Hepatocyte (in vitro differentiated cells): ENCODE measurements around the gene PDLIM7. TPM values are rescaled to one million over a fixed set of nuclear protein-coding genes. Genes with fewer than 3 reads are reported as not detected.

Experiments used
- DNase-seq: peaks from one replicate; pipeline ENCODE4 v3.0.0-alpha.2; 2016; ENCODE audit warnings: low spot score
- H2AFZ ChIP-seq: fragments of 200-600 bp; sonication (generic); 2 replicates; pipeline ENCODE4 v1.6.0; 2016; ENCODE audit warnings: antibody characterized with exemption, mild to moderate bottlenecking
- H3K27ac ChIP-seq: fragments of 200-600 bp; sonication (generic); 2 replicates; pipeline ENCODE4 v1.5.1; 2016; ENCODE audit warnings: mild to moderate bottlenecking
- H3K27me3 ChIP-seq: fragments of 200-600 bp; sonication (generic); 2 replicates; pipeline ENCODE4 v1.6.1; 2016
- H3K36me3 ChIP-seq: fragments of 200-600 bp; sonication (generic); replicated peaks from 2 replicates; pipeline ENCODE4 v1.5.1; 2016; ENCODE audit warnings: low read depth; ENCODE audit not compliant: insufficient read depth
- H3K4me1 ChIP-seq: fragments of 200-600 bp; sonication (generic); 2 replicates; pipeline ENCODE4 v1.5.1; 2016; ENCODE audit warnings: mild to moderate bottlenecking, moderate library complexity; ENCODE audit not compliant: insufficient read depth
- H3K4me2 ChIP-seq: fragments of 200-600 bp; sonication (generic); 2 replicates; pipeline ENCODE4 v1.6.0; 2016
- H3K4me3 ChIP-seq: fragments of 200-600 bp; sonication (generic); 2 replicates; pipeline ENCODE4 v1.5.1; 2016; ENCODE audit warnings: mild to moderate bottlenecking
- H3K79me2 ChIP-seq: fragments of 200-600 bp; sonication (generic); 2 replicates; pipeline ENCODE4 v1.6.0; 2017; ENCODE audit warnings: mild to moderate bottlenecking
- H3K9me2 ChIP-seq: fragments of 200-600 bp; sonication (generic); replicated peaks from 2 replicates; pipeline ENCODE4 v1.6.0; 2017; ENCODE audit warnings: mild to moderate bottlenecking; ENCODE audit not compliant: insufficient read depth
- H3K9me3 ChIP-seq: fragments of 200-600 bp; sonication (generic); 2 replicates; pipeline ENCODE4 v1.5.1; 2016; ENCODE audit warnings: low read depth, mild to moderate bottlenecking
- H4K20me1 ChIP-seq: fragments of 200-600 bp; sonication (generic); 2 replicates; pipeline ENCODE4 v1.6.0; 2016; ENCODE audit warnings: mild to moderate bottlenecking; ENCODE audit not compliant: insufficient read depth, poor library complexity, severe bottlenecking
- CTCF ChIP-seq: fragments of 200-600 bp; sonication (generic); IDR thresholded peaks from 2 replicates; pipeline ENCODE4 v1.5.1; 2016; ENCODE audit warnings: antibody characterized with exemption, mild to moderate bottlenecking; ENCODE audit not compliant: poor library complexity
- EZH2 ChIP-seq: fragments of 200-600 bp; sonication (generic); IDR thresholded peaks from 2 replicates; pipeline ENCODE4 v1.6.1; 2016; ENCODE audit warnings: antibody characterized with exemption, mild to moderate bottlenecking, borderline replicate concordance
- EZH2phosphoT487 ChIP-seq: fragments of 200-600 bp; sonication (generic); IDR thresholded peaks from one replicate; pipeline ENCODE4 v1.6.1; 2018; ENCODE audit warnings: antibody characterized with exemption, mild to moderate bottlenecking, low read depth, moderate library complexity; ENCODE audit not compliant: unreplicated experiment, severe bottlenecking
- WGBS: methylation state at CpG from one replicate; pipeline ENCODE4 v1.1.6; 2016; ENCODE audit warnings: low lambda C conversion rate; ENCODE audit errors: missing lambda C conversion rate; 5-methylcytosine and 5-hydroxymethylcytosine counted together
- polyA plus RNA-seq: library from polyadenylated mRNA; unstranded; fragments of >200 nt; fragmentation: Nextera tagmentation; extraction: Ambion mirVana; gene quantifications from 2 replicates; pipeline ENCODE4 v1.2.1, GENCODE V29; 2016
- total RNA-seq: library from RNA; depleted of rRNA; stranded (reverse); fragments of >200 nt; gene quantifications from 2 replicates; pipeline ENCODE4 v1.2.3, GENCODE V29; 2014

The PDLIM7 gene
- total and polyA plus RNA-seq, 2 experiments from 2014 or later: 57.1 to 143 TPM

GRCh38 chr5:177472460-177473442 lies 24.7 kb downstream of the PDLIM7 start:
- DNase-seq: peak; percentile 78
- Histone ChIP-seq H3K4me1 (peaks cover 17% of the 10 kb centered on the region), H3K36me3 (no peaks in the 10 kb centered on the region), H3K9me3 (no peaks in the 10 kb centered on the region), H2AFZ (peak overlapping the region; percentile 68), H4K20me1 (peaks cover 47% of the 10 kb centered on the region), H3K9me2 (no peaks in the 10 kb centered on the region), H3K27me3 (no peaks in the 10 kb centered on the region), H3K4me2 (peak overlapping the region; percentile 96), H3K4me3 (peak overlapping the region; percentile 92), H3K27ac (peak overlapping the region; percentile 87), H3K79me2 (peaks cover 49% of the 10 kb centered on the region)
- WGBS: 2% methylated on average over 16 of the region's 93 CpGs
- no peak for TF ChIP-seq EZH2phosphoT487
- TF ChIP-seq CTCF: peak; percentile 10

DNA sequence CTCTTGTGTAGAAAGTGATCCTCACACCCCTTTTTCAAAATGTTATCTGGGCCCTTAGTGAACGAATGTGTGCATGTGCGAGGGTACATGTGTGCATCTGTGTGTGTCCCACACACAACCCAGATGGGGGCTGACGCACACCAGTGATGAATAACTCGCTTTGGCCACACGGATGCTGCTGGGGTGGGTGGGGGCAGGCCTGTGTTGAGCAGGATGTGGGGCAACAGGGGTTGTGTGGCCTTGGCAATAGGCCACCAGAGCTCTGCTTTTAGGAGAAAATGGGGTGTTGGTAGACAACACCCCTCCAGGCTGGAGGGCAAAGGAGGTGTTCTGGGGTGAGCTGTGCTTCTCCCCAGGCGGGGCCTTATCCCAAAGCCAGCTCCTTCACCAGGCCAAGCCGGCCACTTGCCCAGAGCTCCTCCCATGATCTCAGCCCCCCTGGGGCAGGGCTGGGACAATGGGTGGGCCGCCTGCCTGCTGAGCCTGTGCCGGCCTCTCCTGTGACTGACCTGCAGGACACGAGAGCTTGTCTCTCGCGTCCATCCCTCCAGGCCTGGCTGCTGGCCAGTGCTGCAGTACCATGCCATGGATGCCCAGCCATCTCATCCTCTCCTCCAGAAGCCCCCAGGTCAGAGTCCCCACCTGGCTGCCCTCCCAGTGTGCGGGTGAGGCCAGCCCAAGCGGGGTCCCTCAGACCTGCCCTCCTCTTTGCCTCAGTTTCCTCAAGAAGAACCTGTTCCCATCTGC lies 25.6 kb downstream of the PDLIM7 start:
- no peak for DNase-seq
- Histone ChIP-seq H3K4me1 (peaks cover 17% of the 10 kb centered on the region), H3K79me2 (peaks cover 49% of the 10 kb centered on the region), H3K27ac (no peak overlapping the region), H3K9me2 (no peaks in the 10 kb centered on the region), H3K27me3 (no peaks in the 10 kb centered on the region), H3K4me2 (peak overlapping the region; percentile 96), H2AFZ (no peak overlapping the region), H3K4me3 (peak overlapping the region; percentile 92), H3K36me3 (no peaks in the 10 kb centered on the region), H4K20me1 (peaks cover 47% of the 10 kb centered on the region), H3K9me3 (no peaks in the 10 kb centered on the region)
- 51% methylated on average over 14 of the region's 14 CpGs for WGBS
- TF ChIP-seq EZH2phosphoT487 (no peak), EZH2 (no peak), CTCF (no peak)

DNA sequence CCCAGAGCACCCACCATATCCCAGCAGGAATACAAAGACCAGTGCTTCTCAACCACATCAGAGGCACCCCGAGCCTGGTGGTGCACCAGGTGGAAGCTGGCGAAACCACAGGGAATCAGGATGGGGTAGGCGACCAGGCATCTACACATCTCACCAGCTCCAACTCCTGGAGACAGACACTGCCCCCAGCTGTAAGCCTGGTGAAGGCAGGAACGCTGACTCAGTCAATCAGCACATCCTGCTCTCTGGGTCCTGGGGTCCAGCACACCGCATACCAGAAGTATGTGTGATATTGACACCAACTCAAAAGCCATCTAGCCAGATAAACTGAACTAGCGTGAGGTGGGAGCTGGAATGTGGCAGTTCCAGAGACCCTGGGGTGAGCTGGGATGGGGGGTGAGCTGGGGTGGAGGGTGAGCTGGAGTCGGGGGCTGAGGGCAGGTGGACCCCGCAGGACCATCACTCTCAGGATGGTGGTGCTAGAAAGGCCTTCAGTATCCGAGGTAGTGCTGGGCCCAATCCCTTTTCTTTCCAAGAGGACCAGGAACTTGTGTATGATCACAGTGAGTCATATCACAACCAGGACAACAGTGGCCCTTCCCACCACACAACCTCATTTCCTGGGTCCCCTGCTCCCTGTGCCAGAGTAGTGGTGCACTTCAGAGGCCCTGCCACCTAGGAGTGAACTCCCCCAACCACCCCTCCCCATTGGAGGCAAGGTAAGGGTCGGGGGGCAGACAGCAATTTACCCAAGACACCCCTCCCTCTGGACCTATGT lies 26.5 kb downstream of the PDLIM7 start:
- no peak overlapping the region for H3K27ac ChIP-seq
- peaks cover 49% of the 10 kb centered on the region for H3K79me2 ChIP-seq
- H4K20me1 ChIP-seq: peaks cover 47% of the 10 kb centered on the region
- WGBS: 82% methylated on average over 9 of the region's 10 CpGs
- DNase-seq: no peak
- no peak overlapping the region for H3K4me3 ChIP-seq
- no peaks in the 10 kb centered on the region for H3K27me3 ChIP-seq
- H3K36me3 ChIP-seq: no peaks in the 10 kb centered on the region
- no peaks in the 10 kb centered on the region for H3K9me2 ChIP-seq
- no peak overlapping the region for H2AFZ ChIP-seq
- H3K4me2 ChIP-seq: peak overlapping the region; percentile 96
- H3K9me3 ChIP-seq: no peaks in the 10 kb centered on the region
- H3K4me1 ChIP-seq: peaks cover 17% of the 10 kb centered on the region
- TF ChIP-seq CTCF (no peak), EZH2 (no peak), EZH2phosphoT487 (no peak)
